ENCODE measurements around the gene MOB3B.
"Not testable (repeated sequence)": the region's sequence is repeated elsewhere in the genome, so short reads cannot be mapped to it uniquely, and the experiment has no call there.

The MOB3B gene

DNA sequence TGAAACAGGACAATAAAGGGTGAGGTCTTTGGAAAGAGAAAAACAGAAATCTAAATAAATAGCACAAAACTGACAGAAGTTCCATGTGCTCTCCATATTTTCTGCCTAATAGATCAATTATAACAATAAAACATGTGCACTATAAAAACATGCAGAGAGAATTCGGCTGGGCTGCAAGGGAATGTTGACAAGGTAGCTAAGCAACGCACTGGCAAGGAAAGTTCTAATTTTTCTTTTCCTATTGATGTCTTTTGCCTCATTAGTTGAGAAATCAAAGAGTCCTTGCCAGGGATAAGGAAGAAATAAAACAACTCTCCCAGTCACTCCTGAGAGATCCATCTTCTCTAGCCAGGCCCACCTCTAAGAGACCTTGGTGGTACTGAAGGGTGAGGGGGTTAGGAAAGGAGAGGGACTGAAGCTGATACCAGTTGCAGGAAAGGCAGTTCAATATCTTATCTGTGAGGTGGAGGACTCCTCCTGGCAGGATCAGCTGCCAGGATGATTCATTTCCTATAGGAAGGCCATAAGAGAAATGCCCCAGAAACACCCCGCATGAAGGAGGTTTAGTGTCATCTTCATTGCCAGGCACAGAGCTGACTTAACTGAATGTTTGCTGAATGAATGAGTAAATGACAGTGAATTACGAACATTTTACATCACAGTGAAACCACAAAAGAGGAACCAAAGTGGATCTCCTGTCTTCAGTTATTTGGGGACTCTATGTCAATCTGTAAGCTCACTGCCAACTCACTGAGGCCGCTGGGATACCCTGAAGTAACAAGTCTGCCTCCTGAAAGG, 69.2 kb downstream of the MOB3B start:
- no peaks in the 10 kb centered on the region for H3K9me3 ChIP-seq (ENCODE audit: severe bottlenecking)
- H3K27ac ChIP-seq = no peak overlapping the region
- H3K4me3 ChIP-seq (ENCODE audit: low read depth, low read length) = no peak overlapping the region
- H3K36me3 ChIP-seq = no peaks in the 10 kb centered on the region
- DNase-seq = no peak
- no peaks in the 10 kb centered on the region for H3K27me3 ChIP-seq (ENCODE audit: insufficient read depth, low read depth, severe bottlenecking)
- TF ChIP-seq, protein P1, sequence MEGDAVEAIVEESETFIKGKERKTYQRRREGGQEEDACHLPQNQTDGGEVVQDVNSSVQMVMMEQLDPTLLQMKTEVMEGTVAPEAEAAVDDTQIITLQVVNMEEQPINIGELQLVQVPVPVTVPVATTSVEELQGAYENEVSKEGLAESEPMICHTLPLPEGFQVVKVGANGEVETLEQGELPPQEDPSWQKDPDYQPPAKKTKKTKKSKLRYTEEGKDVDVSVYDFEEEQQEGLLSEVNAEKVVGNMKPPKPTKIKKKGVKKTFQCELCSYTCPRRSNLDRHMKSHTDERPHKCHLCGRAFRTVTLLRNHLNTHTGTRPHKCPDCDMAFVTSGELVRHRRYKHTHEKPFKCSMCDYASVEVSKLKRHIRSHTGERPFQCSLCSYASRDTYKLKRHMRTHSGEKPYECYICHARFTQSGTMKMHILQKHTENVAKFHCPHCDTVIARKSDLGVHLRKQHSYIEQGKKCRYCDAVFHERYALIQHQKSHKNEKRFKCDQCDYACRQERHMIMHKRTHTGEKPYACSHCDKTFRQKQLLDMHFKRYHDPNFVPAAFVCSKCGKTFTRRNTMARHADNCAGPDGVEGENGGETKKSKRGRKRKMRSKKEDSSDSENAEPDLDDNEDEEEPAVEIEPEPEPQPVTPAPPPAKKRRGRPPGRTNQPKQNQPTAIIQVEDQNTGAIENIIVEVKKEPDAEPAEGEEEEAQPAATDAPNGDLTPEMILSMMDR (IDR thresholded peaks at IDR 0.05; ENCODE audit: low read depth, low read length) = no peak

DNA sequence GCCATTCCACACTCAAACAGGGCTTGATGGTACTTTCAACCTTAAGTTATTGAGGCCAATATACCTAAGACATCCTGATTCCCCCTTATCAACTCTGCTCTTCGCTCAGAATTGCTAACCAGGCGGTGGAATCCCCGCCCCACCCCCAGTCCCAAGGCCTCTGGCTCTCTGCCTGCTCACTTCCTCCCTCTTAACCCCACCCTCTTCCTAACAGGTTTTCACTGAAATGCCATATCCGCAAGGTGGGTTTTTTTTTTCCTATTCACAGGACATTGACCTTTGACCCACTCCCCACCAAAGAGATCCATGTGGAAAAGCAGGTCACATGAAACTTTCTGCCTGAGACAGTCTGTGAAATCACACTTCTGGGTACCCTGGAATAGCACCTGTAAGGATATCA, 72.2 kb downstream of the MOB3B start:
- DNase-seq = no peak
- TF ChIP-seq, protein P1 (IDR thresholded peaks at IDR 0.05; ENCODE audit: low read depth, low read length) = no peak
- Histone ChIP-seq H3K36me3 (no peaks in the 10 kb centered on the region), H3K27ac (no peak overlapping the region), H3K4me3 (ENCODE audit: low read depth, low read length) (no peak overlapping the region), H3K27me3 (ENCODE audit: insufficient read depth, low read depth, severe bottlenecking) (no peaks in the 10 kb centered on the region), H3K9me3 (ENCODE audit: severe bottlenecking) (no peaks in the 10 kb centered on the region)

- Histone ChIP-seq H3K27me3 (ENCODE audit: insufficient read depth, low read depth, severe bottlenecking) (no peaks in the 10 kb centered on the region), H3K9me3 (ENCODE audit: severe bottlenecking) (no peaks in the 10 kb centered on the region), H3K27ac (no peak overlapping the region), H3K4me3 (ENCODE audit: low read depth, low read length) (no peak overlapping the region), H3K36me3 (no peaks in the 10 kb centered on the region)
- TF ChIP-seq, protein P1 (IDR thresholded peaks at IDR 0.05; ENCODE audit: low read depth, low read length) = no peak
- DNase-seq = no peak
Observed at GRCh38 chr9:27453860-27454553, 75.6 kb downstream of the MOB3B start.

DNA sequence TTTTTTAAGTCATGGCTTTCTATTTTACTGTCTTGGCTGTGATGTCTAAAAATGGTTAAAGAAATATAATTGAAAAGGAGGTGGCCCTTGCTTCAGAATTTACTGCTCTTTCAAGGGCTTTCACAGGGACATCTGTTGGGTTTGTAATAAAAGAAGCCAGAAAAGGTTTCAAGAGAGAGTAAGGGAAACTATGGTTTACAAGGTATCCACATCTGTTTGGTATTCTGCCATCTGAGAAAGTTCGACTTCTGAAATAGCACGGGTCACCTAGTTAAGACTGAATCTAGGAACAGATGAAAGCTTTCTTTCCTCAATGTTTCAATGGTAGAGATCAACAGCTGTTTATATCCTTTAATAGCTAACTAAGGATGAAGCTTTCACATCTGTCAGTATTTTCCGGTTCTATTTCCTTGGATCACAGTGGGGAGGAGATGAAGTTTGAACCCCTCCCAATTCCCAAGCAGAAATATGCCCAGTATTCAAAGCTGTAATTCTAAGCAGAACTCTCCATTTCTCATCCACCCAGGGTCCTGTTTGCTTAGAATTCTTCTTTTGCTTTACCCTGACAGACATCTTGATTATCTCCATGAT, 78.3 kb downstream of the MOB3B start:
- DNase-seq = no peak
- Histone ChIP-seq H3K4me3 (ENCODE audit: low read depth, low read length) (no peak overlapping the region), H3K27me3 (ENCODE audit: insufficient read depth, low read depth, severe bottlenecking) (no peaks in the 10 kb centered on the region), H3K27ac (no peak overlapping the region), H3K9me3 (ENCODE audit: severe bottlenecking) (no peaks in the 10 kb centered on the region), H3K36me3 (no peaks in the 10 kb centered on the region)
- TF ChIP-seq, protein P1 (IDR thresholded peaks at IDR 0.05; ENCODE audit: low read depth, low read length) = no peak

DNA sequence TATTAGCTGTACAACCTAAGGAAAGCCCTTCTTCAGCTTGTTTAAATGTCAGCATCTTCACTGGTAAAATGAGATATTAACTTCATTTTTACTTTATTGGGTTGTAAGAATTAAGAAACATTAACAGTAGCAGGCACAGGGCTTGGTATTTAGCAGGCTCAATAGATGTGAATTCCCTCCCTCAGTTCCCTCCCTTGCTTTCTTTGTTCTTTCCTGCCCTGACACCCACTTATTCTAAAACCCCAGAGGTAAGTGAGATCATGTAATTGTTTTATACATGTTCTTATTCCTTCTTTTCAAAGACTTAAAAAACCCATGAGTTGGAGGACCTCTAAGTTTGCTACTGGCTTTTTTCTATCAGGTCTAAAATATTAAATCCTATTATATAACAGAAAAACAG, 78.9 kb downstream of the MOB3B start:
- H3K4me3 ChIP-seq (ENCODE audit: low read depth, low read length) = no peak overlapping the region
- H3K9me3 ChIP-seq (ENCODE audit: severe bottlenecking) = no peaks in the 10 kb centered on the region
- no peak for DNase-seq
- no peak overlapping the region for H3K27ac ChIP-seq
- TF ChIP-seq, protein P1 (IDR thresholded peaks at IDR 0.05; ENCODE audit: low read depth, low read length) = no peak
- no peaks in the 10 kb centered on the region for H3K36me3 ChIP-seq
- no peaks in the 10 kb centered on the region for H3K27me3 ChIP-seq (ENCODE audit: insufficient read depth, low read depth, severe bottlenecking)

DNA sequence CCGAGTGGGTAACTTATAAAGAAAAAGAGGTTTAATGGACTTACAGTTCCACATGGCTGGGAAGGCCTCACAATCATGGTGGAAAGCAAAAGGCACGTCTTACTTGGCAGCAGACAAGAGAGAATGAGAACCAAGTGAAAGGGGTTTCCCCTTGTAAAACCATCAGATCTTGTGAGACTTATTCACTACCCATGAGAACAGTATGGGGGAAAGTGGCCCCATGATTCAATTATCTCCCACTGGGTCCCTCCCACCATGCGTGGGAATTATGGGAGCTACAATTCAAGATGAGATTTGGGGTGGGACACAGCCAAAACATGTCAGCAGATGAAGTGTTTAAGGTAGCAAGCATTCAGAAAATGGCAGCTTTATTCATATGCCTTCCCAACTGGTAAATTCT, 81.3 kb downstream of the MOB3B start:
- H3K27me3 ChIP-seq (ENCODE audit: insufficient read depth, low read depth, severe bottlenecking); H3K9me3 ChIP-seq (ENCODE audit: severe bottlenecking); H3K4me3 ChIP-seq (ENCODE audit: low read depth, low read length); DNase-seq; H3K27ac ChIP-seq; H3K36me3 ChIP-seq: not testable (repeated sequence)

Measured in WERI-Rb-1 (cell line).